ENCODE measurements around the gene LYPD1. TPM values are rescaled to one million over a fixed set of nuclear protein-coding genes. Genes with fewer than 3 reads are reported as not detected.

Gene LYPD1
- total RNA-seq, 1 experiment from 2014 or later = 0.21 TPM

DNA sequence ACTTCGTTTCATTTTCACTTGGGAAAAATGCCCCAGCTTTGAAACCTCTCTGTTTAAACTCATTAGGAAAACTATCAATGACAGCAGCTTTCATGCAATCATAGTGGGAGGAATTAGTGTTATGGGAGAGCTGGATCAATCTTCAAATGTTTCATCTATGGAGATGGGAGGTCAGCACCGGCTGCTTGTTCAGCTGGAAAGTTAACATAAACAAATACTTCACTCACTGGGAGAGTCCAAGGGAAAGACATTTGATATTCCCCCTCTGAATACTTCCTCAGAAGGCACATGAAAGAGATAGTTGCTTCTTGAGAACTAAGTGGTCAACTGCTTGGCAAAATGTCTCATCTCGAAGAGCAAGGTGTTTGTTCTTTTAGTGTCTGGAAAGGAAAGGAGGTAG lies 7.3 kb downstream of the LYPD1 start:
- ChIA-PET CTCF (no interaction called here), POLR2A (no interaction called here)
- ATAC-seq (no peak), DNase-seq (ENCODE audit: low read depth, low spot score) (no peak)
- BruUV-seq (replicated peaks) = no TSS peak
- Histone ChIP-seq H3K36me3 (ENCODE audit: control insufficient read depth, insufficient read depth, low read length) (no peaks in the 10 kb centered on the region), H3K27ac (ENCODE audit: low read length) (no peak overlapping the region), H3K9me3 (ENCODE audit: control insufficient read depth, insufficient read depth, low read depth, low read length) (no peaks in the 10 kb centered on the region), H3K4me3 (ENCODE audit: low read depth in 2 of 2, low read length in 2 of 2) (no peak overlapping the region), H3K27me3 (ENCODE audit: control insufficient read depth, insufficient read depth, low read length) (peaks cover 17% of the 10 kb centered on the region), H3K4me1 (ENCODE audit: control insufficient read depth, insufficient read depth, low read length) (no peaks in the 10 kb centered on the region)
- intact Hi-C loops (cut with micrococcal nuclease; ENCODE audit: unreplicated experiment) (loop anchor here (10.0 kb wide), 1 partner anchor 1182 kb away; no protein-coding TSS in a partner anchor), in situ Hi-C loops (cut with HindIII; ENCODE audit: low pct_unique_long_range_greater_than_20kb, low sequenced_read_pairs) (no loop called here)
- TF ChIP-seq, protein P1, sequence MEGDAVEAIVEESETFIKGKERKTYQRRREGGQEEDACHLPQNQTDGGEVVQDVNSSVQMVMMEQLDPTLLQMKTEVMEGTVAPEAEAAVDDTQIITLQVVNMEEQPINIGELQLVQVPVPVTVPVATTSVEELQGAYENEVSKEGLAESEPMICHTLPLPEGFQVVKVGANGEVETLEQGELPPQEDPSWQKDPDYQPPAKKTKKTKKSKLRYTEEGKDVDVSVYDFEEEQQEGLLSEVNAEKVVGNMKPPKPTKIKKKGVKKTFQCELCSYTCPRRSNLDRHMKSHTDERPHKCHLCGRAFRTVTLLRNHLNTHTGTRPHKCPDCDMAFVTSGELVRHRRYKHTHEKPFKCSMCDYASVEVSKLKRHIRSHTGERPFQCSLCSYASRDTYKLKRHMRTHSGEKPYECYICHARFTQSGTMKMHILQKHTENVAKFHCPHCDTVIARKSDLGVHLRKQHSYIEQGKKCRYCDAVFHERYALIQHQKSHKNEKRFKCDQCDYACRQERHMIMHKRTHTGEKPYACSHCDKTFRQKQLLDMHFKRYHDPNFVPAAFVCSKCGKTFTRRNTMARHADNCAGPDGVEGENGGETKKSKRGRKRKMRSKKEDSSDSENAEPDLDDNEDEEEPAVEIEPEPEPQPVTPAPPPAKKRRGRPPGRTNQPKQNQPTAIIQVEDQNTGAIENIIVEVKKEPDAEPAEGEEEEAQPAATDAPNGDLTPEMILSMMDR (IDR thresholded peaks at IDR 0.05) = no peak
- TF ChIP-seq, protein P2, sequence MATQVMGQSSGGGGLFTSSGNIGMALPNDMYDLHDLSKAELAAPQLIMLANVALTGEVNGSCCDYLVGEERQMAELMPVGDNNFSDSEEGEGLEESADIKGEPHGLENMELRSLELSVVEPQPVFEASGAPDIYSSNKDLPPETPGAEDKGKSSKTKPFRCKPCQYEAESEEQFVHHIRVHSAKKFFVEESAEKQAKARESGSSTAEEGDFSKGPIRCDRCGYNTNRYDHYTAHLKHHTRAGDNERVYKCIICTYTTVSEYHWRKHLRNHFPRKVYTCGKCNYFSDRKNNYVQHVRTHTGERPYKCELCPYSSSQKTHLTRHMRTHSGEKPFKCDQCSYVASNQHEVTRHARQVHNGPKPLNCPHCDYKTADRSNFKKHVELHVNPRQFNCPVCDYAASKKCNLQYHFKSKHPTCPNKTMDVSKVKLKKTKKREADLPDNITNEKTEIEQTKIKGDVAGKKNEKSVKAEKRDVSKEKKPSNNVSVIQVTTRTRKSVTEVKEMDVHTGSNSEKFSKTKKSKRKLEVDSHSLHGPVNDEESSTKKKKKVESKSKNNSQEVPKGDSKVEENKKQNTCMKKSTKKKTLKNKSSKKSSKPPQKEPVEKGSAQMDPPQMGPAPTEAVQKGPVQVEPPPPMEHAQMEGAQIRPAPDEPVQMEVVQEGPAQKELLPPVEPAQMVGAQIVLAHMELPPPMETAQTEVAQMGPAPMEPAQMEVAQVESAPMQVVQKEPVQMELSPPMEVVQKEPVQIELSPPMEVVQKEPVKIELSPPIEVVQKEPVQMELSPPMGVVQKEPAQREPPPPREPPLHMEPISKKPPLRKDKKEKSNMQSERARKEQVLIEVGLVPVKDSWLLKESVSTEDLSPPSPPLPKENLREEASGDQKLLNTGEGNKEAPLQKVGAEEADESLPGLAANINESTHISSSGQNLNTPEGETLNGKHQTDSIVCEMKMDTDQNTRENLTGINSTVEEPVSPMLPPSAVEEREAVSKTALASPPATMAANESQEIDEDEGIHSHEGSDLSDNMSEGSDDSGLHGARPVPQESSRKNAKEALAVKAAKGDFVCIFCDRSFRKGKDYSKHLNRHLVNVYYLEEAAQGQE (IDR thresholded peaks at IDR 0.05; ENCODE audit: insufficient read depth in 1 of 2, low read depth in 2 of 2, low read length in 1 of 2) = no peak
- TF ChIP-seq SIN3A (IDR thresholded peaks at IDR 0.05; ENCODE audit: borderline replicate concordance, insufficient read depth, low read depth, low read length) = no peak
- TF ChIP-seq POLR2AphosphoS5 (IDR thresholded peaks at IDR 0.05; ENCODE audit: low read depth, low read length) = no peak
- no peak for TF ChIP-seq TCF7L2 (IDR thresholded peaks at IDR 0.05; ENCODE audit: low read depth, low read length)

DNA sequence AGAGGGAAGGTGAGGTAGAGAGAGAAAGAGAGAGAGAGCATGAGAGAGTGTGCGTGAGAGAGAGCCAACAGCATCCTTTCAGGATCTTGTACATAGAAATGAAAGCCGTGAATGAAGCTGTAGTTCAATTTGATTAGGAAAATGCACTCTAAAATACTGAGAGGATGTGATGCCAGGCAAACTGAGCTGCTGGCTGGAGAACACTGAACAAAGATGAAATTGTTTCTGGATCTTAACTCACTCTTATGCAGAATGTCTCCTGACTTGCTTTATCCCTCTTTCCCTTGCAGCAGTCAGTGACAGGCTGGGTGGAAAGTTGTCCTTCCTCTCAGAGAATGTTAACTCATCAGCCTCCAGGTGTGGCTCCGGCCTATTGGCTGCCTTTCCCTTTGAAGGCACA lies 10.7 kb downstream of the LYPD1 start:
- CTCF ChIA-PET = no interaction called here
- Histone ChIP-seq H3K27ac (ENCODE audit: low read length) (no peak overlapping the region), H3K36me3 (ENCODE audit: control insufficient read depth, insufficient read depth, low read length) (no peaks in the 10 kb centered on the region), H3K27me3 (ENCODE audit: control insufficient read depth, insufficient read depth, low read length) (peaks cover 3% of the 10 kb centered on the region; the same call in 1 of the 2 replicates), H3K4me3 (ENCODE audit: low read depth in 2 of 2, low read length in 2 of 2) (no peak overlapping the region), H3K9me3 (ENCODE audit: control insufficient read depth, insufficient read depth, low read depth, low read length) (no peaks in the 10 kb centered on the region), H3K4me1 (ENCODE audit: control insufficient read depth, insufficient read depth, low read length) (no peaks in the 10 kb centered on the region)
- BruUV-seq (replicated peaks) = no TSS peak
- intact Hi-C loops (cut with micrococcal nuclease; ENCODE audit: unreplicated experiment) (no loop called here), in situ Hi-C loops (cut with HindIII; ENCODE audit: low pct_unique_long_range_greater_than_20kb, low sequenced_read_pairs) (no loop called here)
- ATAC-seq (no peak), DNase-seq (ENCODE audit: low read depth, low spot score) (no peak)
- POLR2A ChIA-PET = no interaction called here
- TF ChIP-seq POLR2AphosphoS5 (IDR thresholded peaks at IDR 0.05; ENCODE audit: low read depth, low read length) (no peak), TCF7L2 (IDR thresholded peaks at IDR 0.05; ENCODE audit: low read depth, low read length) (no peak), SIN3A (IDR thresholded peaks at IDR 0.05; ENCODE audit: borderline replicate concordance, insufficient read depth, low read depth, low read length) (no peak)
- TF ChIP-seq, protein P1 (IDR thresholded peaks at IDR 0.05) = no peak
- TF ChIP-seq, protein P2 (IDR thresholded peaks at IDR 0.05; ENCODE audit: insufficient read depth in 1 of 2, low read depth in 2 of 2, low read length in 1 of 2) = no peak

Data from Panc1 (cell line).